Stimulated activated naive CD8-positive, alpha-beta T cell treated with anti-CD3 and anti-CD28 coated beads, Interleukin-15, amount 100 ng/mL, for 72 hours (primary cell): Measurements from ENCODE around the gene AGMAT.
A peak's percentile ranks its signal among the peaks of the same experiment; 100 is the strongest.

ENCODE experiments used
- ATAC-seq: fragments of 150-1000 bp; cut with Tn5 transposase; 2 replicates; pipeline ENCODE4 v1.10.0; 2021; ENCODE audit warnings: mild to moderate bottlenecking, moderate library complexity
- DNase-seq, 2 donors: peaks; one replicate each; pipeline ENCODE4 v3.0.0; 2021 to 2022
- H3K27ac Mint-ChIP-seq, 2 donors: one replicate each; pipeline ENCODE4 v1.8.0; 2022; ENCODE audit warnings: mild to moderate bottlenecking in 2 of 2, mixed read lengths in 2 of 2, moderate library complexity in 2 of 2
- H3K27me3 Mint-ChIP-seq: one replicate; pipeline ENCODE4 v1.8.0; 2022; ENCODE audit warnings: mixed read lengths
- H3K4me1 Mint-ChIP-seq: one replicate; pipeline ENCODE4 v1.8.0; 2022; ENCODE audit warnings: mild to moderate bottlenecking, mixed read lengths
- H3K4me3 Mint-ChIP-seq, 2 donors: one replicate each; pipeline ENCODE4 v1.8.0; 2022; ENCODE audit warnings: mild to moderate bottlenecking in 2 of 2, mixed read lengths in 2 of 2, moderate library complexity in 1 of 2
- H3K9me3 Mint-ChIP-seq, 2 donors: one replicate each; pipeline ENCODE4 v1.8.0; 2022; ENCODE audit warnings: mixed read lengths in 2 of 2

The AGMAT gene

GRCh38 chr1:15583016-15583706, 1.7 kb downstream of the AGMAT start:
- no peaks in the 10 kb centered on the region for H3K9me3 Mint-ChIP-seq
- ATAC-seq, result no peak

GRCh38 chr1:15579683-15580047, 5.2 kb downstream of the AGMAT start:
- peaks cover 56% of the 10 kb centered on the region for H3K4me1 Mint-ChIP-seq

More at GRCh38 chr1:15583016-15583706, 1.7 kb downstream of the AGMAT start:
- DNase-seq, result no peak
- Mint-ChIP-seq H3K4me3 (peak overlapping the region; percentile 85 to 92), H3K4me1 (peaks cover 62% of the 10 kb centered on the region), H3K27ac (peak overlapping the region in 1 of 2 donors; percentile 97), H3K27me3 (no peaks in the 10 kb centered on the region)

GRCh38 chr1:15578921-15579682, 5.7 kb downstream of the AGMAT start:
- peak; percentile 21 to 36 for DNase-seq
- Mint-ChIP-seq H3K4me3 (peak overlapping the region; percentile 63 to 67), H3K9me3 (no peaks in the 10 kb centered on the region), H3K27ac (peak overlapping the region; percentile 95), H3K27me3 (no peaks in the 10 kb centered on the region), H3K4me1 (peaks cover 53% of the 10 kb centered on the region)
- peak; percentile 78 for ATAC-seq

More at GRCh38 chr1:15579683-15580047, 5.2 kb downstream of the AGMAT start:
- ATAC-seq, result no peak
- H3K27ac Mint-ChIP-seq, result peak overlapping the region; percentile 95
- H3K27me3 Mint-ChIP-seq, result no peaks in the 10 kb centered on the region
- H3K4me3 Mint-ChIP-seq, result peak overlapping the region; percentile 63 to 67
- no peaks in the 10 kb centered on the region for H3K9me3 Mint-ChIP-seq
- DNase-seq, result no peak

DNA sequence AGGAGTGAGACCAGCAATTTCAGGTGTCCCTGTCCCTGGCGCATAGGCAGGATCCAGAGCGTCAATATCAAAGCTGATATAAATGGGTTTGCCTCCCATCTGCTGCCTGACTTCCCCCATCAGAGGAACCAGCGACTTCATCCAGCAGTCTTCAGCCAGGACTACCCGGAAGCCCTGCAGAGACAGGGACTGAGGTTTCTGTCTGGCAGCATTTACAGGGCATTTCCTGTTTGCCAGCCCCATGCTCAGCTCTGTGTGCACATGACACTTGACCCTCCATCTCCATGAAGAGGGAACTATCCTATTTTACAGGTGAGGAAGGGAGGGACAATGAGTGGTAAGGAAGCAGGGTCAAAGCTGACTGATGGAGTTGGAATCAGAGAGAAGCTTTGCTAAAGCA, 7.2 kb downstream of the AGMAT start:
- DNase-seq (no peak), ATAC-seq (peak; percentile 29)
- H3K4me3 Mint-ChIP-seq, result peak overlapping the region; percentile 63 to 67
- no peaks in the 10 kb centered on the region for H3K27me3 Mint-ChIP-seq
- peaks cover 39% of the 10 kb centered on the region for H3K4me1 Mint-ChIP-seq
- H3K27ac Mint-ChIP-seq, result peak overlapping the region in 1 of 2 donors; percentile 61
- H3K9me3 Mint-ChIP-seq, result no peaks in the 10 kb centered on the region

GRCh38 chr1:15575549-15576150, 9.2 kb downstream of the AGMAT start:
- DNase-seq, result no peak
- H3K4me1 Mint-ChIP-seq, result peaks cover 33% of the 10 kb centered on the region
- ATAC-seq, result no peak
- no peak overlapping the region for H3K4me3 Mint-ChIP-seq
- no peak overlapping the region for H3K27ac Mint-ChIP-seq
- H3K9me3 Mint-ChIP-seq, result no peaks in the 10 kb centered on the region
- H3K27me3 Mint-ChIP-seq, result no peaks in the 10 kb centered on the region

- no peak overlapping the region for H3K27ac Mint-ChIP-seq
Observed at GRCh38 chr1:15574741-15575140, 10.1 kb downstream of the AGMAT start.

DNA sequence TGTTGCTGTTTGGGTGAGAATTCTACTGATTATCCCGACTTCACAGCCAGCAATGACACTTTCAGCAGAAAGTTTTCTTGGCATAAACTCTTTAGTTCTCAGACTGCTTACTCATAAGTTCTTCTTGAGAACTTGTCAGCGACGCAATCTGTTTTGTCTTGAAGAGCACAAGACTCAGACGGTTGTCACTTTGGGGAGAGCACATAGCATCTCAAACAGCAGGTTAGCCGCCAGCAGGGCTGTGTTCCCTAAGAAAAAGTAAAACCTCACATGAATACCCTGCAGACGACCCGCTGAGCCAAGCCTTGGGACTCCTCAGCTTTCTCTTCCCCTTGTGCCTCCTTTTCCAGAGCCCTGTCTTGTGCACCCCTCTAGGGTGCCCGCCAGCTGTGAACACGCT, 11.4 kb downstream of the AGMAT start:
- Mint-ChIP-seq H3K27me3 (no peaks in the 10 kb centered on the region), H3K4me1 (peaks cover 14% of the 10 kb centered on the region), H3K9me3 (no peaks in the 10 kb centered on the region), H3K4me3 (no peak overlapping the region), H3K27ac (no peak overlapping the region)
- no peak for ATAC-seq
- no peak for DNase-seq

More at GRCh38 chr1:15574741-15575140, 10.1 kb downstream of the AGMAT start:
- H3K27me3 Mint-ChIP-seq, result no peaks in the 10 kb centered on the region
- ATAC-seq, result no peak
- H3K9me3 Mint-ChIP-seq, result no peaks in the 10 kb centered on the region
- DNase-seq, result no peak
- no peak overlapping the region for H3K4me3 Mint-ChIP-seq
- H3K4me1 Mint-ChIP-seq, result peaks cover 26% of the 10 kb centered on the region

GRCh38 chr1:15571266-15571665, 13.6 kb downstream of the AGMAT start:
- ATAC-seq (no peak), DNase-seq (no peak)
- Mint-ChIP-seq H3K4me3 (no peak overlapping the region), H3K4me1 (no peaks in the 10 kb centered on the region), H3K27ac (peak overlapping the region in 1 of 2 donors; percentile 22), H3K27me3 (no peaks in the 10 kb centered on the region), H3K9me3 (no peaks in the 10 kb centered on the region)

DNA sequence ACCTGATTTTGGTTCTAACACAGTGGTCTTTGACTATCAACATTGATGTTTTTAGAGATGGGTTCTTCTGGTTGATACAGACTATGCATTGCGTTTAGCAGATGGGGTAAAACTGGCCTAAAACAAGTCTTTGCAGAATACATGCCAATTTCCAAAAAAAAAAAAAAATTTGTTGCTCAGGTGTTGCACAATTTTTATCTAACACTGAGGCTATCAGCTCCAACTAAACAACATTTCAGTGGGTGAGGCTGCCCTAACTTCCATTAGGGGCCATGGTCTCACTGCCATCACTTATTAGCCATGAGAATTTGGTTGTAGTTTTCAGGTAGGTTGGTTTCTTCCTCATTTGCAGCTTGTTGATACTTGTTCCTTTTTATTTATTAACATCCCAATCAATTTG, 14.0 kb downstream of the AGMAT start:
- no peaks in the 10 kb centered on the region for H3K9me3 Mint-ChIP-seq
- H3K27ac Mint-ChIP-seq, result peak overlapping the region in 1 of 2 donors; percentile 25
- ATAC-seq, result no peak
- no peak overlapping the region for H3K4me3 Mint-ChIP-seq
- DNase-seq, result no peak
- no peaks in the 10 kb centered on the region for H3K27me3 Mint-ChIP-seq
- no peaks in the 10 kb centered on the region for H3K4me1 Mint-ChIP-seq

DNA sequence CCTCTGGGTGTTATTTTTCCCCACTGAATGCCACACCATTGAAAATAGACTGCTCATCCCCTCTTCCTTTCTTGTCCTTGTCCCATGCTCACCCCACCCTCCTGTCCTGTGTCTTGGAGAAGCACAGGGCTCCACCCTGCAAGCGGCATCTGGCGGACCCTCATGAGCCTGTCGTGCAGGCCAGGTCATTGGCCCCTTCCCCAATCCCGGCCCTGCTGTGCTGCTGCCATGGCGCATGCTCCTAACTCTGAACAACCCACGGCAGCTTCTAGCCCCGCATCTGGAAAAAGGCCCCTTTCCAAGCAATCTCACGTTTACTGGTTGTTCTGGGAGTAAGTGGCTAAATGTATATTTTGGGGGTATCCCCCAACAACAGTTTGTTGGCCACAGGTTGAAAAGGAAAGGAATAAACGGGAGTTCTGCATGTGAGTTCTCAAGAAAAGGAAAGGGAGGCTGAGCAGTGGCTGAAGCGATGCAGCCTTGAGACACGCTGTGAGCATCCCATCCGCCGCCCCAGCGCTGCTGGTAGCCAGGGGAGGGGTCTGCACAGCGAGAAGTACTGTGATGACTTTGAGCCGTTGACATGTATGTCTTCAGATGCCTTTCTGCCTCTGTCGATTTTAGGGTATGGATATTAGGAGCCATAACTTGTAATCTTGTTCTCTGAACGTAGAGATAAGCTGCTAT, 16.3 kb downstream of the AGMAT start:
- H3K4me1 Mint-ChIP-seq, result no peaks in the 10 kb centered on the region
- H3K4me3 Mint-ChIP-seq, result no peak overlapping the region
- ATAC-seq (no peak), DNase-seq (no peak)
- no peak overlapping the region for H3K27ac Mint-ChIP-seq
- no peaks in the 10 kb centered on the region for H3K9me3 Mint-ChIP-seq
- H3K27me3 Mint-ChIP-seq, result no peaks in the 10 kb centered on the region

- ATAC-seq (no peak), DNase-seq (no peak)
- Mint-ChIP-seq H3K4me1 (no peaks in the 10 kb centered on the region), H3K27ac (peak overlapping the region in 1 of 2 donors; percentile 46), H3K9me3 (no peaks in the 10 kb centered on the region), H3K4me3 (no peak overlapping the region), H3K27me3 (no peaks in the 10 kb centered on the region)
Observed at GRCh38 chr1:15559189-15559810, 25.6 kb downstream of the AGMAT start.

DNA sequence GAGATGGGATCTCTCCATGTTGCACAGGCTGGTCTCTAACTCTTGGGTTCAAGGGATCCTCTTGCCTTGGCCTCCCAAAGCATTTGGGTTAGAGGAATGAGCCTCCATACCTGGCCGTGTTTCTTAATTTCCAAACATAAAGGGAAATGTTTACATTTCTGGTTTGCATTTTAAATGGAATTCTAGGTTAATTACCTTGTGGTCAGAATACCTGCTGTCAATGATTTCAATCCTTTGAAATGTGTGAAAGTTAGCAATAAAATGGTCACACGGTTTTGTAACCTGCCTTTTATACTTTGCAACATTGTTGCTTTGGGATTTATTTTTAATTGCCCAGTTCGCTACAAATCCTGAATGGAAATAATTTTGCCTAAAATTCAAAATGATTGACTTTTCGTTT, 26.3 kb downstream of the AGMAT start:
- H3K9me3 Mint-ChIP-seq, result no peaks in the 10 kb centered on the region
- DNase-seq, result no peak
- ATAC-seq, result no peak
- no peak overlapping the region for H3K27ac Mint-ChIP-seq
- H3K4me3 Mint-ChIP-seq, result no peak overlapping the region
- H3K4me1 Mint-ChIP-seq, result no peaks in the 10 kb centered on the region
- H3K27me3 Mint-ChIP-seq, result no peaks in the 10 kb centered on the region

- Mint-ChIP-seq H3K27me3 (no peaks in the 10 kb centered on the region), H3K9me3 (no peaks in the 10 kb centered on the region), H3K4me1 (no peaks in the 10 kb centered on the region), H3K27ac (no peak overlapping the region), H3K4me3 (no peak overlapping the region)
- ATAC-seq (no peak), DNase-seq (no peak)
Observed at GRCh38 chr1:15557594-15557993, 27.3 kb downstream of the AGMAT start.

GRCh38 chr1:15557008-15557407, 27.8 kb downstream of the AGMAT start:
- H3K27ac Mint-ChIP-seq, result no peak overlapping the region
- DNase-seq, result no peak
- no peaks in the 10 kb centered on the region for H3K4me1 Mint-ChIP-seq

DNA sequence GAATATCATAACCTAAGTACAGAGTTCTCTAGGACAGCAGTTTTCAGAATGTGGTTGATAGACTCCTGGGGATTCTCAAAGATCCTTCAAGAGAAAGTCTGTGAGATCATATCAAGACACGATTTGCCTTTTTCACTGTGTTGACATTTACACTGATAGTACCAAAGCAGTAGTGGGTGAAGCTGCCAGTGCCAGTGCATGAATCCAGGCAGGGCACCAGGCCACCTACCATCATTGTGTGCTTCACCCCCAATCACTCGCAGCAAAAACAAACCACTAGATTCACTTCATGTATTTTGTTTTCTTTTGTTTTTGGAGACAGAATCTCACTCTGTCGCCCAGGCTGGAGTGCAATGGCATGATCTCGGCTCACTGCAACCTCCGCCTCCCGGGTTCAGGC, 34.3 kb downstream of the AGMAT start:
- ATAC-seq (no peak), DNase-seq (no peak)
- Mint-ChIP-seq H3K4me1 (no peaks in the 10 kb centered on the region), H3K27me3 (no peaks in the 10 kb centered on the region), H3K9me3 (no peaks in the 10 kb centered on the region), H3K4me3 (no peak overlapping the region), H3K27ac (no peak overlapping the region)

More at GRCh38 chr1:15557008-15557407, 27.8 kb downstream of the AGMAT start:
- no peak for ATAC-seq
- H3K27me3 Mint-ChIP-seq, result no peaks in the 10 kb centered on the region
- no peak overlapping the region for H3K4me3 Mint-ChIP-seq
- H3K9me3 Mint-ChIP-seq, result no peaks in the 10 kb centered on the region
